Measurements from ENCODE around the gene ATXN1. TPM values are rescaled to one million over a fixed set of nuclear protein-coding genes. Genes with fewer than 3 reads are reported as not detected.

ATXN1 gene
- total and polyA plus RNA-seq, 2 of the 13 experiments (the other 11 are each of a cell fraction or from before 2014, with no cell fraction given), result 20.7 to 39.5 TPM

DNA sequence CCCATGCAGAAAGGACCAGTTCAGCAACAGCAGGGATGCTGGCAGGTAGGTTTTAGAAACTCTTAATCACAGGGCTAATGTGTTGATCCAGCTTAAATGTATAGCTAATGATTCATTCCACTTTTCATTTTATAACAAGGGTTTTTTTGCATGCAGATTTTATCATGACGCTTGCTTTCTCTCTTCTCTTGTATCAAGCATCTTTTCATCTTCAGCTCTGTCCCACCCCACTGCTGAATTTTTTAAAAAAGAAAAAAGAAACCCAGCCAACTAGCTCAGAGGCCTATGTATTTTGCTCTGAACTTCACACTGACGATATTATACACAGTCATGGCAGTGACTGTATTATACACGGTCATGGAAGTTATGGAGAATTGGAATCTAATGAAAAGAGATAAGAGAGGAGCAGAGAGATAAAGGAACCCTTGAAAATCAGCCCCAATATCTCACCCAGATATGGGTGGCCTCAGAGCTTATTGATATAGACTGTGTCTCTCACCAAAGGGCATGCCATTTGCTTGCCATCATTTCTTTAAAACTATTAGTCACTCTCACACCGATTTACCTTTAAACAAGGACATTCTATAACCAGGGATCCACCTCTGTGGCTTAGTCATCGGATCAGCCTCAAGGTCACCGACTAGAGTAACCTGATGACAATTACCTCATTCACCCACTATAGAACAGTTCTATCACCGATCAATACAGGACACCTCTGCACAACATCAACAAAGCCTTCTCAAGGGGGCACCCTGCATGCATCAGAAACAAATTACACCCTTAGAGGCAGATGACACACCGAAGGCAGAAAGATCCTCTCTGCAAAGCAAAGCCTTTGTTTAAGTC is 222.0 kb downstream of the ATXN1 start (continued):
- TF ChIP-seq ZNF317 (CRISPR knock-in tag; IDR thresholded peaks at IDR 0.05) (peak; percentile 76; the same call in 1 of the 2 replicates), ZFP90 (CRISPR knock-in tag; IDR thresholded peaks at IDR 0.05; ENCODE audit: borderline replicate concordance) (no peak), ZEB1 (IDR thresholded peaks at IDR 0.05; ENCODE audit: insufficient replicate concordance, low read depth) (peak; percentile 73), ATAD3A (CRISPR knock-in tag; IDR thresholded peaks at IDR 0.05) (no peak), HMGA1 (CRISPR knock-in tag; conservative IDR thresholded peaks at IDR 0.05) (no peak), ZFP62 (CRISPR knock-in tag; IDR thresholded peaks at IDR 0.05) (no peak), ERF (CRISPR knock-in tag; IDR thresholded peaks at IDR 0.05) (peak; percentile 83), ZNF44 (CRISPR knock-in tag; IDR thresholded peaks at IDR 0.05) (no peak), EED (CRISPR knock-in tag; IDR thresholded peaks at IDR 0.05) (no peak; the same call in 1 of the 2 replicates), HDAC1 (CRISPR knock-in tag; IDR thresholded peaks at IDR 0.05) (peak; percentile 81), HNF4G (IDR thresholded peaks at IDR 0.05; ENCODE audit: borderline replicate concordance, low read depth, low read length) (no peak), HNF4G (CRISPR knock-in tag; IDR thresholded peaks at IDR 0.05; ENCODE audit: borderline replicate concordance, low read depth) (0 out of 2 replicates have a peak, but pooled peaks have one; percentile 17), ETV5 (CRISPR knock-in tag; IDR thresholded peaks at IDR 0.05; ENCODE audit: borderline replicate concordance) (peak; percentile 68; the same call in 1 of the 2 replicates), KDM4B (CRISPR knock-in tag; IDR thresholded peaks at IDR 0.05) (peak; percentile 63; the same call in 1 of the 2 replicates), KAT7 (CRISPR knock-in tag; IDR thresholded peaks at IDR 0.05; ENCODE audit: borderline replicate concordance) (0 out of 2 replicates have a peak, but pooled peaks have one; percentile 48), ETV6 (CRISPR knock-in tag; conservative IDR thresholded peaks at IDR 0.05) (no peak), ZNF772 (CRISPR knock-in tag; IDR thresholded peaks at IDR 0.05) (0 out of 2 replicates have a peak, but pooled peaks have one; percentile 31), ZBTB39 (CRISPR knock-in tag; IDR thresholded peaks at IDR 0.05) (no peak), ZNF431 (CRISPR knock-in tag; IDR thresholded peaks at IDR 0.05; ENCODE audit: borderline replicate concordance, low read depth) (no peak; the same call in 1 of the 2 replicates)
- TF ChIP-seq, protein P1, sequence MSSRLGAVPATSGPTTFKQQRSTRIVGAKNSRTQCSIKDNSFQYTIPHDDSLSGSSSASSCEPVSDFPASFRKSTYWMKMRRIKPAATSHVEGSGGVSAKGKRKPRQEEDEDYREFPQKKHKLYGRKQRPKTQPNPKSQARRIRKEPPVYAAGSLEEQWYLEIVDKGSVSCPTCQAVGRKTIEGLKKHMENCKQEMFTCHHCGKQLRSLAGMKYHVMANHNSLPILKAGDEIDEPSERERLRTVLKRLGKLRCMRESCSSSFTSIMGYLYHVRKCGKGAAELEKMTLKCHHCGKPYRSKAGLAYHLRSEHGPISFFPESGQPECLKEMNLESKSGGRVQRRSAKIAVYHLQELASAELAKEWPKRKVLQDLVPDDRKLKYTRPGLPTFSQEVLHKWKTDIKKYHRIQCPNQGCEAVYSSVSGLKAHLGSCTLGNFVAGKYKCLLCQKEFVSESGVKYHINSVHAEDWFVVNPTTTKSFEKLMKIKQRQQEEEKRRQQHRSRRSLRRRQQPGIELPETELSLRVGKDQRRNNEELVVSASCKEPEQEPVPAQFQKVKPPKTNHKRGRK (CRISPR knock-in tag; IDR thresholded peaks at IDR 0.05), result no peak
- TF ChIP-seq, protein P2, sequence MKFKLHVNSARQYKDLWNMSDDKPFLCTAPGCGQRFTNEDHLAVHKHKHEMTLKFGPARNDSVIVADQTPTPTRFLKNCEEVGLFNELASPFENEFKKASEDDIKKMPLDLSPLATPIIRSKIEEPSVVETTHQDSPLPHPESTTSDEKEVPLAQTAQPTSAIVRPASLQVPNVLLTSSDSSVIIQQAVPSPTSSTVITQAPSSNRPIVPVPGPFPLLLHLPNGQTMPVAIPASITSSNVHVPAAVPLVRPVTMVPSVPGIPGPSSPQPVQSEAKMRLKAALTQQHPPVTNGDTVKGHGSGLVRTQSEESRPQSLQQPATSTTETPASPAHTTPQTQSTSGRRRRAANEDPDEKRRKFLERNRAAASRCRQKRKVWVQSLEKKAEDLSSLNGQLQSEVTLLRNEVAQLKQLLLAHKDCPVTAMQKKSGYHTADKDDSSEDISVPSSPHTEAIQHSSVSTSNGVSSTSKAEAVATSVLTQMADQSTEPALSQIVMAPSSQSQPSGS (CRISPR knock-in tag; IDR thresholded peaks at IDR 0.05), result peak; percentile 95
- TF ChIP-seq, protein P3, sequence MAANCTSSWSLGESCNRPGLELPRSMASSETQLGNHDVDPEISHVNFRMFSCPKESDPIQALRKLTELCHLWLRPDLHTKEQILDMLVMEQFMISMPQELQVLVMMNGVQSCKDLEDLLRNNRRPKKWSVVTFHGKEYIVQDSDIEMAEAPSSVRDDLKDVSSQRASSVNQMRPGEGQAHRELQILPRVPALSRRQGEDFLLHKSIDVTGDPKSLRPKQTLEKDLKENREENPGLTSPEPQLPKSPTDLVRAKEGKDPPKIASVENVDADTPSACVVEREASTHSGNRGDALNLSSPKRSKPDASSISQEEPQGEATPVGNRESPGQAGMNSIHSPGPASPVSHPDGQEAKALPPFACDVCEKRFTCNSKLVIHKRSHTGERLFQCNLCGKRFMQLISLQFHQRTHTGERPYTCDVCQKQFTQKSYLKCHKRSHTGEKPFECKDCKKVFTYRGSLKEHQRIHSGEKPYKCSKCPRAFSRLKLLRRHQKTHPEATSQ (CRISPR knock-in tag; IDR thresholded peaks at IDR 0.05; ENCODE audit: borderline replicate concordance), result no peak
